GM21390 (cell line): Measurements from ENCODE around the gene CD37.

Experiments used
- ATAC-seq: cut with Tn5 transposase; IDR thresholded peaks from one replicate; pipeline ENCODE4 v1.9.1; 2021; ENCODE audit not compliant: unreplicated experiment

The CD37 gene

GRCh38 chr19:49344505-49345423, 9.6 kb downstream of the CD37 start:
- ATAC-seq: no peak

GRCh38 chr19:49347191-49347590, 12.0 kb downstream of the CD37 start:
- ATAC-seq: no peak

- no peak for ATAC-seq
Observed at GRCh38 chr19:49347835-49348234, 12.6 kb downstream of the CD37 start.

GRCh38 chr19:49348305-49349189, 13.3 kb downstream of the CD37 start:
- no peak for ATAC-seq

- ATAC-seq: no peak
Observed at GRCh38 chr19:49349567-49349966, 14.4 kb downstream of the CD37 start.

- ATAC-seq: no peak
Observed at GRCh38 chr19:49355909-49356353, 20.7 kb downstream of the CD37 start.

GRCh38 chr19:49356382-49356781, 21.2 kb downstream of the CD37 start:
- no peak for ATAC-seq

- no peak for ATAC-seq
Observed at GRCh38 chr19:49357186-49357585, 22.0 kb downstream of the CD37 start.

GRCh38 chr19:49359851-49360820, 24.9 kb downstream of the CD37 start:
- no peak for ATAC-seq

GRCh38 chr19:49361438-49362047, 26.3 kb downstream of the CD37 start:
- ATAC-seq: no peak

GRCh38 chr19:49362048-49362928, 27.1 kb downstream of the CD37 start, which contains the start of gene TEAD2:
TEAD2 (minus strand) TSS chr19:49362416; CDS start chr19:49360075, 2,341 bp downstream.
- ATAC-seq: no peak

- no peak for ATAC-seq
Observed at GRCh38 chr19:49362929-49363267, 27.7 kb downstream of the CD37 start.

- ATAC-seq: no peak
Observed at GRCh38 chr19:49363268-49364082, 28.3 kb downstream of the CD37 start, which contains the start of gene DKKL1. DKKL1 (plus strand) TSS chr19:49363877; CDS start chr19:49363999, 122 bp downstream.

GRCh38 chr19:49364083-49364737, 29.0 kb downstream of the CD37 start:
- ATAC-seq: no peak

GRCh38 chr19:49366110-49366509, 30.9 kb downstream of the CD37 start:
- no peak for ATAC-seq

- ATAC-seq: no peak
Observed at GRCh38 chr19:49368711-49369358, 33.6 kb downstream of the CD37 start.

- no peak for ATAC-seq
Observed at GRCh38 chr19:49371184-49371583, 36.0 kb downstream of the CD37 start.
